NCI-H128 (cell line): ENCODE results near the gene ARL8B.
"Not testable (repeated sequence)": the region's sequence is repeated elsewhere in the genome, so short reads cannot be mapped to it uniquely, and the experiment has no call there.

Experiments used
- DNase-seq: peaks from one replicate; lab custom pipeline; 2025; ENCODE audit not compliant: unreplicated experiment; lab: John Stamatoyannopoulos, UW

ARL8B gene

GRCh38 chr3:5144316-5144994 is 22.4 kb downstream of the ARL8B start:
- DNase-seq: no peak

GRCh38 chr3:5145120-5145519 is 23.0 kb downstream of the ARL8B start:
- DNase-seq: no peak

- not testable (repeated sequence) for DNase-seq
Measured at GRCh38 chr3:5147152-5147551, 25.1 kb downstream of the ARL8B start.

- DNase-seq: no peak
Measured at GRCh38 chr3:5149306-5149880, 27.3 kb downstream of the ARL8B start.

- no peak for DNase-seq
Measured at GRCh38 chr3:5151586-5151985, 29.5 kb downstream of the ARL8B start.

- no peak for DNase-seq
Measured at GRCh38 chr3:5153074-5153473, 31.0 kb downstream of the ARL8B start.

- no peak for DNase-seq
Measured at GRCh38 chr3:5155241-5155640, 33.1 kb downstream of the ARL8B start.

- DNase-seq: no peak
Measured at GRCh38 chr3:5160321-5160720, 38.2 kb downstream of the ARL8B start.

- DNase-seq: no peak
Measured at GRCh38 chr3:5160940-5161858, 39.1 kb downstream of the ARL8B start.

- DNase-seq: no peak
Measured at GRCh38 chr3:5162102-5162501, 40.0 kb downstream of the ARL8B start.

GRCh38 chr3:5165698-5166097 is 43.6 kb downstream of the ARL8B start:
- no peak for DNase-seq

- DNase-seq: no peak
Measured at GRCh38 chr3:5166846-5167245, 44.8 kb downstream of the ARL8B start.

- DNase-seq: no peak
Measured at GRCh38 chr3:5168110-5168509, 46.0 kb downstream of the ARL8B start.

- DNase-seq: no peak
Measured at GRCh38 chr3:5169807-5170206, 47.7 kb downstream of the ARL8B start.

GRCh38 chr3:5170975-5171374 is 48.9 kb downstream of the ARL8B start:
- DNase-seq: no peak

- no peak for DNase-seq
Measured at GRCh38 chr3:5172018-5172417, 49.9 kb downstream of the ARL8B start.

- not testable (repeated sequence) for DNase-seq
Measured at GRCh38 chr3:5179036-5179435, 56.9 kb downstream of the ARL8B start.

- no peak for DNase-seq
Measured at GRCh38 chr3:5181469-5182141, 59.5 kb downstream of the ARL8B start.

- not testable (repeated sequence) for DNase-seq
Measured at GRCh38 chr3:5183714-5184113, 61.6 kb downstream of the ARL8B start.

GRCh38 chr3:5184499-5184898 is 62.4 kb downstream of the ARL8B start:
- DNase-seq: no peak

GRCh38 chr3:5185093-5185673 is 63.1 kb downstream of the ARL8B start:
- no peak for DNase-seq
